Brain microvascular endothelial cell (primary cell): Measurements from ENCODE around the gene FRMPD2.

ENCODE experiments used
- DNase-seq: peaks from one replicate; pipeline ENCODE4 v3.0.0-alpha.2; 2020
- H3K27ac ChIP-seq: fragments of 250-450 bp; sonication (Bioruptor Pico); 2 replicates; pipeline ENCODE4 v1.5.1; 2020; ENCODE audit warnings: mild to moderate bottlenecking, moderate library complexity
- H3K27me3 ChIP-seq: fragments of 250-450 bp; sonication (Bioruptor Pico); replicated peaks from 2 replicates; pipeline ENCODE4 v1.5.1; 2020; ENCODE audit warnings: mild to moderate bottlenecking
- H3K36me3 ChIP-seq: fragments of 250-450 bp; sonication (Bioruptor Pico); replicated peaks from 2 replicates; pipeline ENCODE4 v1.5.1; 2020; ENCODE audit warnings: mild to moderate bottlenecking
- H3K4me3 ChIP-seq: 2 replicates; pipeline ENCODE4 v1.5.1; 2011; ENCODE audit warnings: low read depth, mild to moderate bottlenecking, control low read depth, low read length, moderate library complexity
- CTCF ChIP-seq: IDR thresholded peaks from 2 replicates; pipeline ENCODE4 v1.5.1; 2011; ENCODE audit warnings: low read depth, mild to moderate bottlenecking, moderate library complexity, low read length, control low read depth, inconsistent platforms; ENCODE audit errors: missing control alignments
- in situ Hi-C: cut with HindIII; loops from 2 replicates; pipeline ENCODE4 v1.10.0; 2017; ENCODE audit warnings: low sequenced_read_pairs, low pct_ligation_motif_present

Gene FRMPD2

GRCh38 chr10:48234787-48235186, 39.7 kb downstream of the FRMPD2 start:
- Histone ChIP-seq H3K27ac (no peak overlapping the region), H3K4me3 (no peak overlapping the region), H3K27me3 (no peaks in the 10 kb centered on the region), H3K36me3 (no peaks in the 10 kb centered on the region)
- in situ Hi-C loops: no loop called here
- TF ChIP-seq CTCF: no peak
- no peak for DNase-seq

- Histone ChIP-seq H3K4me3 (no peak overlapping the region), H3K27me3 (no peaks in the 10 kb centered on the region), H3K27ac (no peak overlapping the region), H3K36me3 (no peaks in the 10 kb centered on the region)
- DNase-seq: no peak
- no peak for TF ChIP-seq CTCF
- in situ Hi-C loops: no loop called here
Observed at GRCh38 chr10:48234295-48234694, 40.2 kb downstream of the FRMPD2 start.

- DNase-seq: no peak
- Histone ChIP-seq H3K27me3 (no peaks in the 10 kb centered on the region), H3K4me3 (no peak overlapping the region), H3K36me3 (no peaks in the 10 kb centered on the region), H3K27ac (no peak overlapping the region)
- no peak for TF ChIP-seq CTCF
- in situ Hi-C loops: no loop called here
Observed at GRCh38 chr10:48233559-48234005, 40.9 kb downstream of the FRMPD2 start.

GRCh38 chr10:48232717-48233447, 41.6 kb downstream of the FRMPD2 start:
- in situ Hi-C loops: no loop called here
- TF ChIP-seq CTCF: no peak
- Histone ChIP-seq H3K4me3 (no peak overlapping the region), H3K36me3 (no peaks in the 10 kb centered on the region), H3K27ac (no peak overlapping the region), H3K27me3 (no peaks in the 10 kb centered on the region)
- no peak for DNase-seq

GRCh38 chr10:48231699-48232315, 42.7 kb downstream of the FRMPD2 start:
- Histone ChIP-seq H3K27ac (no peak overlapping the region), H3K27me3 (peaks cover 2% of the 10 kb centered on the region), H3K36me3 (no peaks in the 10 kb centered on the region), H3K4me3 (no peak overlapping the region)
- TF ChIP-seq CTCF: no peak
- DNase-seq: no peak
- in situ Hi-C loops: no loop called here
